Fibroblast of mammary gland (primary cell): ENCODE measurements around the gene PIK3CD.

Source experiments
- DNase-seq: peaks from one replicate; pipeline ENCODE4 v3.0.0-alpha.2; 2010; ENCODE audit warnings: low read depth
- H3K4me3 ChIP-seq: 2 replicates; pipeline ENCODE4 v1.5.1; 2011; ENCODE audit warnings: low read depth, mild to moderate bottlenecking, low read length, moderate library complexity; ENCODE audit not compliant: control insufficient read depth
- CTCF ChIP-seq: conservative IDR thresholded peaks from 2 replicates; pipeline ENCODE4 v1.5.1; 2011; ENCODE audit warnings: low read depth, low read length, inconsistent platforms; ENCODE audit not compliant: control insufficient read depth, insufficient read depth

Gene PIK3CD

GRCh38 chr1:9663257-9663656, 11.7 kb downstream of the PIK3CD start:
- TF ChIP-seq CTCF = no peak
- no peak for DNase-seq
- no peak overlapping the region for H3K4me3 ChIP-seq

- H3K4me3 ChIP-seq = no peak overlapping the region
- DNase-seq = no peak
- TF ChIP-seq CTCF = no peak
Observed at GRCh38 chr1:9665193-9665592, 13.7 kb downstream of the PIK3CD start.

GRCh38 chr1:9668080-9668479, 16.5 kb downstream of the PIK3CD start:
- TF ChIP-seq CTCF = no peak
- DNase-seq = no peak
- H3K4me3 ChIP-seq = no peak overlapping the region

- DNase-seq = no peak
- no peak overlapping the region for H3K4me3 ChIP-seq
- TF ChIP-seq CTCF = no peak
Observed at GRCh38 chr1:9670085-9670484, 18.6 kb downstream of the PIK3CD start.

GRCh38 chr1:9671377-9672140, 20.0 kb downstream of the PIK3CD start:
- no peak overlapping the region for H3K4me3 ChIP-seq
- TF ChIP-seq CTCF = no peak
- DNase-seq = peak; percentile 38

- no peak for DNase-seq
- TF ChIP-seq CTCF = no peak
- no peak overlapping the region for H3K4me3 ChIP-seq
Observed at GRCh38 chr1:9672444-9672843, 20.9 kb downstream of the PIK3CD start.
